Measurements from ENCODE around the gene DCHS1. TPM values are rescaled to one million over a fixed set of nuclear protein-coding genes. Genes with fewer than 3 reads are reported as not detected.

Gene DCHS1
- total and polyA plus RNA-seq, 2 of the 13 experiments (the other 11 are each of a cell fraction or from before 2014, with no cell fraction given) = under 0.01 to 0.03 TPM

GRCh38 chr11:6598555-6598954, 57.1 kb downstream of the DCHS1 start:
- intact Hi-C loops (cut with micrococcal nuclease; ENCODE audit: unreplicated experiment) = no loop called here
- CTCF ChIA-PET (ENCODE audit: low intra/inter-chr PET ratio, low total read pairs) = no interaction called here
- TF ChIP-seq PHF8 (CRISPR knock-in tag; IDR thresholded peaks at IDR 0.05) (no peak), GATAD2A (CRISPR knock-in tag; IDR thresholded peaks at IDR 0.05) (peak; percentile 32; the same call in 1 of the 2 replicates), UBTF (CRISPR knock-in tag; IDR thresholded peaks at IDR 0.05) (peak; percentile 37; the same call in 1 of the 2 replicates), ZNF792 (CRISPR knock-in tag; IDR thresholded peaks at IDR 0.05) (0 out of 2 replicates have a peak, but pooled peaks have one; percentile 24), ZNF317 (CRISPR knock-in tag; IDR thresholded peaks at IDR 0.05) (no peak), MAZ (IDR thresholded peaks at IDR 0.05; ENCODE audit: borderline replicate concordance, low read depth, low read length) (no peak), MAZ (CRISPR knock-in tag; IDR thresholded peaks at IDR 0.05; ENCODE audit: low read depth) (no peak), CEBPB (IDR thresholded peaks at IDR 0.05; ENCODE audit: borderline replicate concordance, low read depth, low read length) (0 out of 2 replicates have a peak, but pooled peaks have one; percentile 0), ZNF589 (CRISPR knock-in tag; conservative IDR thresholded peaks at IDR 0.05) (no peak), SALL1 (CRISPR knock-in tag; IDR thresholded peaks at IDR 0.05) (peak; percentile 17; the same call in 1 of the 2 replicates), HIC2 (CRISPR knock-in tag; IDR thresholded peaks at IDR 0.05; ENCODE audit: low read depth) (0 out of 2 replicates have a peak, but pooled peaks have one; percentile 2), SOX6 (IDR thresholded peaks at IDR 0.05) (no peak), SOX6 (CRISPR knock-in tag; IDR thresholded peaks at IDR 0.05) (peak; percentile 47), SSRP1 (CRISPR knock-in tag; IDR thresholded peaks at IDR 0.05) (0 out of 2 replicates have a peak, but pooled peaks have one; percentile 55), RERE (CRISPR knock-in tag; IDR thresholded peaks at IDR 0.05; ENCODE audit: low read depth) (no peak), MXI1 (IDR thresholded peaks at IDR 0.05; ENCODE audit: borderline replicate concordance, low read depth, low read length) (peak; percentile 12; the same call in 1 of the 3 replicates)

More at GRCh38 chr11:6598555-6598954, 57.1 kb downstream of the DCHS1 start:
- DNase-seq (ENCODE audit: low spot score) (peak; percentile 62), FAIRE-seq (peak; percentile 76), ATAC-seq (peak; percentile 89)
- WGBS (ENCODE audit: low lambda C conversion rate) = 19% methylated on average over 3 of the region's 3 CpGs
- H4K20me1 ChIP-seq (ENCODE audit: insufficient read depth, low read length) = no peaks in the 10 kb centered on the region
- peaks cover 15 to 32% of the 10 kb centered on the region in 2 experiments for H3K36me3 ChIP-seq (replicated peaks in 1 of 2; ENCODE audit: control insufficient read depth in 1 of 2, insufficient read depth in 2 of 2, low read length in 2 of 2)
- no peak overlapping the region for H2AFZ ChIP-seq (ENCODE audit: low read length)
- H3K27me3 ChIP-seq (ENCODE audit: control insufficient read depth in 1 of 2, insufficient read depth in 2 of 2, low read length in 2 of 2) = no peaks in the 10 kb centered on the region; a peak in 1 of 5 replicates
- H3K27ac ChIP-seq (ENCODE audit: extremely low read length, insufficient read depth, low read length) = peak overlapping the region; percentile 26
- no peaks in the 10 kb centered on the region for H3K9me3 ChIP-seq (ENCODE audit: low read length)
- BruUV-seq (replicated peaks) = no TSS peak
- peak overlapping the region; percentile 50 for H3K4me2 ChIP-seq (ENCODE audit: low read depth, low read length)
- no peak overlapping the region for H3K9ac ChIP-seq (ENCODE audit: insufficient read depth, low read depth, low read length)
- H3K79me2 ChIP-seq (ENCODE audit: insufficient read depth, low read length) = peaks cover 19% of the 10 kb centered on the region
- H3K4me3 ChIP-seq (replicated peaks in 1 of 3; ENCODE audit: insufficient read depth in 1 of 3, low read depth in 2 of 3, low read length in 3 of 3) = peak overlapping the region in 1 of 3 experiments; percentile 4; a peak in 1 of 6 replicates
- POLR2A ChIA-PET = interaction anchor here (1.0 to 1.1 kb wide), 2 partner anchors 8 to 13 kb away, joined by 3 to 4 read pairs; partner anchors contain the start of gene TAF10
- in situ Hi-C loops (cut with HindIII; ENCODE audit: extremely low pct_ligation_motif_present, low pct_unique_long_range_greater_than_20kb) = no loop called here
- H3K4me1 ChIP-seq (ENCODE audit: insufficient read depth, low read length) = peaks cover 43% of the 10 kb centered on the region
